Neutrophil (primary cell): ENCODE measurements around the gene SLC66A1.
A peak's percentile ranks its signal among the peaks of the same experiment; 100 is the strongest.

Experiments used
- H3K27ac ChIP-seq: fragments of 200-600 bp; sonication (generic); 2 replicates; pipeline ENCODE4 v1.5.1; 2016; ENCODE audit warnings: mild to moderate bottlenecking, moderate library complexity
- H3K27me3 ChIP-seq: fragments of 200-600 bp; sonication (generic); 2 replicates; pipeline ENCODE4 v1.6.0; 2016; ENCODE audit warnings: mild to moderate bottlenecking
- H3K36me3 ChIP-seq: fragments of 200-600 bp; sonication (generic); 2 replicates; pipeline ENCODE4 v1.5.1; 2017
- H3K4me1 ChIP-seq, 2 experiments: fragments of 200-600 bp in 1 of 2; sonication (generic) in 1 of 2; 1 replicate in 1 of 2; 2 replicates in 1 of 2; pipeline versions ENCODE4 v1.5.1 to v1.6.1; 2013 to 2016; ENCODE audit warnings: low read depth in 1 of 2, low read length in 1 of 2, mild to moderate bottlenecking in 1 of 2, moderate library complexity in 1 of 2; ENCODE audit not compliant: control insufficient read depth in 1 of 2, insufficient read depth in 1 of 2
- H3K4me3 ChIP-seq, 2 experiments: fragments of 200-600 bp in 1 of 2; sonication (generic) in 1 of 2; 1 replicate in 1 of 2; 2 replicates in 1 of 2; pipeline ENCODE4 v1.5.1; 2013 to 2016; ENCODE audit warnings: low read depth in 1 of 2, low read length in 1 of 2, mild to moderate bottlenecking in 1 of 2, moderate library complexity in 1 of 2
- H3K9me3 ChIP-seq: fragments of 200-600 bp; sonication (generic); 2 replicates; pipeline ENCODE4 v1.5.1; 2016
- TF ChIP-seq, protein P1 (sequence below): fragments of 200-600 bp; sonication (generic); IDR thresholded peaks from 2 replicates; pipeline ENCODE4 v1.5.1; 2016; ENCODE audit warnings: antibody characterized with exemption

SLC66A1 gene

GRCh38 chr1:19330449-19331135 is 18.5 kb downstream of the SLC66A1 start:
- no peaks in the 10 kb centered on the region for H3K4me1 ChIP-seq
- no peak overlapping the region for H3K4me3 ChIP-seq
- H3K27ac ChIP-seq: no peak overlapping the region

GRCh38 chr1:19331262-19331878 is 19.2 kb downstream of the SLC66A1 start:
- TF ChIP-seq, protein P1, sequence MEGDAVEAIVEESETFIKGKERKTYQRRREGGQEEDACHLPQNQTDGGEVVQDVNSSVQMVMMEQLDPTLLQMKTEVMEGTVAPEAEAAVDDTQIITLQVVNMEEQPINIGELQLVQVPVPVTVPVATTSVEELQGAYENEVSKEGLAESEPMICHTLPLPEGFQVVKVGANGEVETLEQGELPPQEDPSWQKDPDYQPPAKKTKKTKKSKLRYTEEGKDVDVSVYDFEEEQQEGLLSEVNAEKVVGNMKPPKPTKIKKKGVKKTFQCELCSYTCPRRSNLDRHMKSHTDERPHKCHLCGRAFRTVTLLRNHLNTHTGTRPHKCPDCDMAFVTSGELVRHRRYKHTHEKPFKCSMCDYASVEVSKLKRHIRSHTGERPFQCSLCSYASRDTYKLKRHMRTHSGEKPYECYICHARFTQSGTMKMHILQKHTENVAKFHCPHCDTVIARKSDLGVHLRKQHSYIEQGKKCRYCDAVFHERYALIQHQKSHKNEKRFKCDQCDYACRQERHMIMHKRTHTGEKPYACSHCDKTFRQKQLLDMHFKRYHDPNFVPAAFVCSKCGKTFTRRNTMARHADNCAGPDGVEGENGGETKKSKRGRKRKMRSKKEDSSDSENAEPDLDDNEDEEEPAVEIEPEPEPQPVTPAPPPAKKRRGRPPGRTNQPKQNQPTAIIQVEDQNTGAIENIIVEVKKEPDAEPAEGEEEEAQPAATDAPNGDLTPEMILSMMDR: no peak
- Histone ChIP-seq H3K36me3 (peaks cover 66% of the 10 kb centered on the region), H3K27me3 (no peaks in the 10 kb centered on the region), H3K27ac (no peak overlapping the region), H3K9me3 (no peaks in the 10 kb centered on the region), H3K4me3 (no peak overlapping the region), H3K4me1 (no peaks in the 10 kb centered on the region)

More at GRCh38 chr1:19330449-19331135, 18.5 kb downstream of the SLC66A1 start:
- TF ChIP-seq, protein P1: no peak
- Histone ChIP-seq H3K36me3 (peaks cover 74% of the 10 kb centered on the region), H3K9me3 (no peaks in the 10 kb centered on the region), H3K27me3 (no peaks in the 10 kb centered on the region)

- H3K4me3 ChIP-seq: no peak overlapping the region
- no peaks in the 10 kb centered on the region for H3K4me1 ChIP-seq
- H3K27ac ChIP-seq: no peak overlapping the region
- H3K36me3 ChIP-seq: peaks cover 60% of the 10 kb centered on the region
- H3K27me3 ChIP-seq: no peaks in the 10 kb centered on the region
- TF ChIP-seq, protein P1: no peak
- H3K9me3 ChIP-seq: no peaks in the 10 kb centered on the region
Measured at GRCh38 chr1:19332832-19333231, 20.7 kb downstream of the SLC66A1 start.

GRCh38 chr1:19333587-19334354 is 21.6 kb downstream of the SLC66A1 start:
- H3K4me1 ChIP-seq: no peaks in the 10 kb centered on the region
- H3K27me3 ChIP-seq: no peaks in the 10 kb centered on the region
- no peaks in the 10 kb centered on the region for H3K9me3 ChIP-seq
- peaks cover 60% of the 10 kb centered on the region for H3K36me3 ChIP-seq
- H3K27ac ChIP-seq: no peak overlapping the region
- TF ChIP-seq, protein P1: no peak
- no peak overlapping the region for H3K4me3 ChIP-seq

DNA sequence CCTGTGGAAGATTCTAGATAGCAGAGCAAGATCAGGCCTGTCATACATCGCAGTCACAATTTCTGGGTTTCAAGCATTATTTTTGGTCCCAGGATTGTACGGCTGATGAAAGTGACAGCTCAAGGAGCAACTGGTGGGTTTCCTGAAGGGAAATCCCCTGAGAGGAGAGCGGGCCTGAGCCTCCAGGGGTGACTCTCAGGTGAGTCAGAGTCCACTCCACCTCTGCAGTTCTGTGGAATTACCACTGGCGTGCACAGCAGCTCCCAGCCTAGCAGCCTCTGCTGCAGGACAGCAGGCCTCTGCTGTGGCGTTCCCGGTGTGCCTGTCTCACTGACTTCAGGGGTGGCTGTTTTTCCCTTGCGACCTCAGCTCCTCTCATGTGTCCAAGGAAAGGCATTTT is 24.4 kb downstream of the SLC66A1 start:
- Histone ChIP-seq H3K27me3 (no peaks in the 10 kb centered on the region), H3K4me3 (no peak overlapping the region), H3K27ac (peak overlapping the region; percentile 4), H3K4me1 (no peaks in the 10 kb centered on the region), H3K36me3 (peaks cover 59% of the 10 kb centered on the region), H3K9me3 (no peaks in the 10 kb centered on the region)
- TF ChIP-seq, protein P1: no peak
